PC-3 (cell line): ENCODE data around the gene NANS. TPM values are rescaled to one million over a fixed set of nuclear protein-coding genes. Genes with fewer than 3 reads are reported as not detected.

Experiments used
- ATAC-seq: fragments of 200-7000 bp; cut with Tn5 transposase; 2 replicates; pipeline ENCODE4 v1.9.1; 2020; ENCODE audit warnings: mild to moderate bottlenecking, moderate library complexity
- BruUV-seq: library from RNA; stranded (reverse); fragments of 400-500 nt; replicated peaks from 2 replicates; lab custom pipeline; 2021; lab: Mats Ljungman, UMichigan
- CTCF ChIA-PET: fragments of 300-600 bp; sonication (Branson Sonifier 250); formaldehyde crosslinking; loops from one replicate; lab custom pipeline; 2022; ENCODE audit warnings: antibody characterized with exemption; lab: Charles Lee
- POLR2A ChIA-PET: fragments of 300-600 bp; sonication (Branson Sonifier 250); formaldehyde crosslinking; loops from one replicate; lab custom pipeline; 2022; ENCODE audit warnings: antibody characterized with exemption; ENCODE audit not compliant: unreplicated experiment; lab: Charles Lee
- DNase-seq: peaks from one replicate; pipeline ENCODE4 v3.0.0-alpha.2; 2015
- H2AFZ ChIP-seq: fragments of 300-600 bp; sonication (generic); 2 replicates; pipeline ENCODE4 v1.6.0; 2016; ENCODE audit warnings: antibody characterized with exemption, low read length
- H3F3A ChIP-seq: fragments of 300-600 bp; sonication (generic); one replicate; pipeline ENCODE4 v1.6.0; 2017; ENCODE audit warnings: antibody characterized with exemption, low read length, control low read depth, mild to moderate bottlenecking; ENCODE audit not compliant: unreplicated experiment
- H3K27ac ChIP-seq: fragments of 300-600 bp; sonication (generic); 2 replicates; pipeline ENCODE4 v1.5.1; 2016; ENCODE audit warnings: mild to moderate bottlenecking, low read length
- H3K27me3 ChIP-seq: fragments of 300-600 bp; sonication (generic); 2 replicates; pipeline ENCODE4 v1.6.1; 2016; ENCODE audit warnings: low read length, mixed read lengths
- H3K36me3 ChIP-seq: fragments of 300-600 bp; sonication (generic); 2 replicates; pipeline ENCODE4 v1.6.1; 2016; ENCODE audit warnings: low read depth, mixed run types, low read length, mixed read lengths
- H3K4me1 ChIP-seq: fragments of 300-600 bp; sonication (generic); 2 replicates; pipeline ENCODE4 v1.5.1; 2016; ENCODE audit warnings: low read length; ENCODE audit not compliant: insufficient read depth
- H3K4me2 ChIP-seq: fragments of 300-600 bp; sonication (generic); 2 replicates; pipeline ENCODE4 v1.6.0; 2016; ENCODE audit warnings: low read length
- H3K4me3 ChIP-seq: fragments of 300-600 bp; sonication (generic); 2 replicates; pipeline ENCODE4 v1.5.1; 2016; ENCODE audit warnings: mild to moderate bottlenecking, low read length, mixed read lengths
- H3K79me2 ChIP-seq: fragments of 300-600 bp; sonication (generic); 2 replicates; pipeline ENCODE4 v1.6.1; 2017; ENCODE audit warnings: low read length, mixed read lengths
- H3K9ac ChIP-seq: fragments of 300-600 bp; sonication (generic); 2 replicates; pipeline ENCODE4 v1.6.0; 2016; ENCODE audit warnings: mild to moderate bottlenecking, low read length
- H3K9me2 ChIP-seq: fragments of 300-600 bp; sonication (generic); replicated peaks from 2 replicates; pipeline ENCODE4 v1.6.1; 2016; ENCODE audit warnings: mixed run types, low read length, mixed read lengths
- H3K9me3 ChIP-seq: fragments of 300-600 bp; sonication (generic); 2 replicates; pipeline ENCODE4 v1.6.1; 2016; ENCODE audit warnings: low read length, mixed read lengths
- H4K20me1 ChIP-seq: fragments of 300-600 bp; sonication (generic); 2 replicates; pipeline ENCODE4 v1.6.1; 2016; ENCODE audit warnings: low read length, mixed read lengths
- EZH2 ChIP-seq: fragments of 300-600 bp; sonication (generic); IDR thresholded peaks from one replicate; pipeline ENCODE4 v1.6.1; 2017; ENCODE audit warnings: antibody characterized with exemption, mild to moderate bottlenecking, low read length; ENCODE audit not compliant: unreplicated experiment
- EZH2phosphoT487 ChIP-seq: fragments of 300-600 bp; sonication (generic); IDR thresholded peaks from 2 replicates; pipeline ENCODE4 v1.6.1; 2018; ENCODE audit warnings: mild to moderate bottlenecking, antibody characterized with exemption, low read length, borderline replicate concordance
- intact Hi-C: fragments of 100-400 bp; cut with micrococcal nuclease; formaldehyde crosslinking; loops from 2 replicates; pipeline ENCODE4 v1.9.0; 2023
- total RNA-seq: library from RNA; depleted of rRNA; stranded (reverse); fragments of >200 nt; gene quantifications from 2 replicates; pipeline ENCODE4 v1.2.3, GENCODE V29; 2014
- TF ChIP-seq, protein P1 (sequence below): fragments of 300-600 bp; sonication (generic); conservative IDR thresholded peaks from 2 replicates; pipeline ENCODE4 v1.5.1; 2017; ENCODE audit warnings: antibody characterized with exemption, low read depth, mild to moderate bottlenecking, low read length

NANS gene
- total RNA-seq, 1 experiment from 2014 or later = 93.0 TPM

DNA sequence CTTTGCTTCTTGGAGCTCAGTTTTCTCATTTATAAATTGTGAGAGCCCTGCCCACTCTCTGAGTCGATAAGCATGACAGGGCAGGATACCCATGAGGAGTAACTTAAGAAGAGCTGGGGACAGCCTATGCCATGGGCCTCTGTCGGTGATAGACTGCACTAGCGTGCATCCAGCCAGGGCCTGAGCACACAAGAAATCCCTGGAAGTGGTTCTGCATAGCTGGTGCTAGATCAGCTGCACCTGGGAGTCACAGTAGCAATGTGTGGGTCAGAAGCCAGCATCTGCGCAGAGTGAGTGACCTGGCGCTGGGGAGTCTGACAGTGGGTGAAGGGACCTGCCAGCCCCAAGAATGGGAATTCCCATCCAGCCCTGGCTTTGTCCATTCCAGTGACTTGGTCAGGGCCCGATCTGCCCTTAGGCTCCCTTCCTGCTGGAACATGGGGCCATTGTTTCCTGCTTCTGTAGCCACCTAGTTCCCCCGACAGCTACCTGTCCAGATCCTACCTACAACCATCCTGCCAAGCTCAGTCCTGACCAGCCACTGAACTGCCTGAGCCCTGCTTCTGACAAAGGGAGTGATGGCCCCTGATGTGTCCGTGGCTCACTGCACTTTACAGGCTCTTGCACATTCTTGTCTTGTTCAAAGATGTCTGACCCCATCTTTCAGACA, 35.9 kb upstream of the NANS start:
- intact Hi-C loops = no loop called here

DNA sequence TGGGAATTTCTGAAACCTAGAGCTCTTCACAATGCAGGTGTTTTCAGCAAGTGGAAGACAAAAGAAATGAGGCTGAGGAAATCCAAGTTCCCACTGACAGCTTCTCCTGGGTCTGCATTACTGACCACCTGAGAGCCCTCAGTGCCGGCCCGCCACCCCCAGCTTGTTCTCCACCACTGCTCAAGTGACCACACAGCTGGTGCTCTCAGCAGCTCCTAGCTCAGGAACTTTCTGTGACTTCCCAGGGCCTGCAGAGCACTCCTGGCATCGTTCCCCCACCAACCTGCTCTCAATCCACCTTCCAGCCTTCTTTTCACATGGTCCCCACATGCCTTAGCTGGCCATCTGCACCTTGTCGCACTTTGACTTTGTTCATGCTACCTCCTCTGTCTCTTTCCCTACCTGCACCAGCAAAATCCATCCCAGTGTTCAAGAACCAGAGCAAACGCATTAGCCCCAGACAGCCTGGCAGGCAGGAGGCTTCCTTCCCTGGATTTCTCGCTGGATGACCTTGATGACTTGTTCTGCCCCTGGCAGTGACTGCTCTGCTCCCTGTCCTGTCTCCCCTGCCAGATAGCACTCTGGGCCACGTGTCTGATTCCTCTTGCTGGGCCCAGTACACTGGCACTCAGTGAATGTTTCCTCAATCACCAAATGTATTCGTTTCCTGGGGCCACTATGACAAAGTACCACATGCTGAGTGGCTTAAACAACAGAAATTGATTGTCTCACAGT, 35.1 kb upstream of the NANS start:
- H3K36me3 ChIP-seq = peaks cover 9% of the 10 kb centered on the region
- POLR2A ChIA-PET = no interaction called here

More for the DNA sequence above, 35.9 kb upstream of the NANS start:
- Histone ChIP-seq H3K27ac (no peak overlapping the region), H3K4me1 (no peaks in the 10 kb centered on the region), H3K9me2 (no peaks in the 10 kb centered on the region), H3K79me2 (no peaks in the 10 kb centered on the region), H3K9ac (no peak overlapping the region), H3K9me3 (no peaks in the 10 kb centered on the region), H3K4me3 (no peak overlapping the region), H2AFZ (no peak overlapping the region), H3K4me2 (no peak overlapping the region), H3K27me3 (no peaks in the 10 kb centered on the region), H3F3A (no peaks in the 10 kb centered on the region), H3K36me3 (peaks cover 17% of the 10 kb centered on the region), H4K20me1 (no peaks in the 10 kb centered on the region)
- no TSS peak for BruUV-seq
- DNase-seq (no peak), ATAC-seq (no peak; the same call in 1 of the 2 replicates)
- CTCF ChIA-PET = no interaction called here
- TF ChIP-seq, protein P1, sequence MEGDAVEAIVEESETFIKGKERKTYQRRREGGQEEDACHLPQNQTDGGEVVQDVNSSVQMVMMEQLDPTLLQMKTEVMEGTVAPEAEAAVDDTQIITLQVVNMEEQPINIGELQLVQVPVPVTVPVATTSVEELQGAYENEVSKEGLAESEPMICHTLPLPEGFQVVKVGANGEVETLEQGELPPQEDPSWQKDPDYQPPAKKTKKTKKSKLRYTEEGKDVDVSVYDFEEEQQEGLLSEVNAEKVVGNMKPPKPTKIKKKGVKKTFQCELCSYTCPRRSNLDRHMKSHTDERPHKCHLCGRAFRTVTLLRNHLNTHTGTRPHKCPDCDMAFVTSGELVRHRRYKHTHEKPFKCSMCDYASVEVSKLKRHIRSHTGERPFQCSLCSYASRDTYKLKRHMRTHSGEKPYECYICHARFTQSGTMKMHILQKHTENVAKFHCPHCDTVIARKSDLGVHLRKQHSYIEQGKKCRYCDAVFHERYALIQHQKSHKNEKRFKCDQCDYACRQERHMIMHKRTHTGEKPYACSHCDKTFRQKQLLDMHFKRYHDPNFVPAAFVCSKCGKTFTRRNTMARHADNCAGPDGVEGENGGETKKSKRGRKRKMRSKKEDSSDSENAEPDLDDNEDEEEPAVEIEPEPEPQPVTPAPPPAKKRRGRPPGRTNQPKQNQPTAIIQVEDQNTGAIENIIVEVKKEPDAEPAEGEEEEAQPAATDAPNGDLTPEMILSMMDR = no peak
- no peak for TF ChIP-seq EZH2phosphoT487
- no peak for TF ChIP-seq EZH2
- POLR2A ChIA-PET = no interaction called here

More for the DNA sequence above, 35.1 kb upstream of the NANS start:
- TF ChIP-seq EZH2 = no peak
- no peak for TF ChIP-seq EZH2phosphoT487
- TF ChIP-seq, protein P1 = no peak
- no TSS peak for BruUV-seq
- Histone ChIP-seq H3K4me2 (no peak overlapping the region), H3F3A (no peaks in the 10 kb centered on the region), H3K9me3 (no peaks in the 10 kb centered on the region), H3K79me2 (no peaks in the 10 kb centered on the region), H3K9ac (no peak overlapping the region), H3K4me1 (no peaks in the 10 kb centered on the region), H3K27ac (no peak overlapping the region), H2AFZ (no peak overlapping the region), H3K27me3 (no peaks in the 10 kb centered on the region), H4K20me1 (no peaks in the 10 kb centered on the region), H3K4me3 (no peak overlapping the region), H3K9me2 (no peaks in the 10 kb centered on the region)
- DNase-seq = no peak
- intact Hi-C loops = no loop called here
- CTCF ChIA-PET = no interaction called here
- ATAC-seq = no peak
